PC-3 (cell line): ENCODE data around the gene DNAH5. TPM values are rescaled to one million over a fixed set of nuclear protein-coding genes. Genes with fewer than 3 reads are reported as not detected.

Source experiments
- ATAC-seq: fragments of 200-7000 bp; cut with Tn5 transposase; 2 replicates; pipeline ENCODE4 v1.9.1; 2020; ENCODE audit warnings: mild to moderate bottlenecking, moderate library complexity
- BruUV-seq: library from RNA; stranded (reverse); fragments of 400-500 nt; replicated peaks from 2 replicates; lab custom pipeline; 2021; lab: Mats Ljungman, UMichigan
- CTCF ChIA-PET: fragments of 300-600 bp; sonication (Branson Sonifier 250); formaldehyde crosslinking; loops from one replicate; lab custom pipeline; 2022; ENCODE audit warnings: antibody characterized with exemption; lab: Charles Lee
- POLR2A ChIA-PET: fragments of 300-600 bp; sonication (Branson Sonifier 250); formaldehyde crosslinking; loops from one replicate; lab custom pipeline; 2022; ENCODE audit warnings: antibody characterized with exemption; ENCODE audit not compliant: unreplicated experiment; lab: Charles Lee
- DNase-seq: peaks from one replicate; pipeline ENCODE4 v3.0.0-alpha.2; 2015
- H2AFZ ChIP-seq: fragments of 300-600 bp; sonication (generic); 2 replicates; pipeline ENCODE4 v1.6.0; 2016; ENCODE audit warnings: antibody characterized with exemption, low read length
- H3F3A ChIP-seq: fragments of 300-600 bp; sonication (generic); one replicate; pipeline ENCODE4 v1.6.0; 2017; ENCODE audit warnings: antibody characterized with exemption, low read length, control low read depth, mild to moderate bottlenecking; ENCODE audit not compliant: unreplicated experiment
- H3K27ac ChIP-seq: fragments of 300-600 bp; sonication (generic); 2 replicates; pipeline ENCODE4 v1.5.1; 2016; ENCODE audit warnings: mild to moderate bottlenecking, low read length
- H3K27me3 ChIP-seq: fragments of 300-600 bp; sonication (generic); 2 replicates; pipeline ENCODE4 v1.6.1; 2016; ENCODE audit warnings: low read length, mixed read lengths
- H3K36me3 ChIP-seq: fragments of 300-600 bp; sonication (generic); 2 replicates; pipeline ENCODE4 v1.6.1; 2016; ENCODE audit warnings: low read depth, mixed run types, low read length, mixed read lengths
- H3K4me1 ChIP-seq: fragments of 300-600 bp; sonication (generic); 2 replicates; pipeline ENCODE4 v1.5.1; 2016; ENCODE audit warnings: low read length; ENCODE audit not compliant: insufficient read depth
- H3K4me2 ChIP-seq: fragments of 300-600 bp; sonication (generic); 2 replicates; pipeline ENCODE4 v1.6.0; 2016; ENCODE audit warnings: low read length
- H3K4me3 ChIP-seq: fragments of 300-600 bp; sonication (generic); 2 replicates; pipeline ENCODE4 v1.5.1; 2016; ENCODE audit warnings: mild to moderate bottlenecking, low read length, mixed read lengths
- H3K79me2 ChIP-seq: fragments of 300-600 bp; sonication (generic); 2 replicates; pipeline ENCODE4 v1.6.1; 2017; ENCODE audit warnings: low read length, mixed read lengths
- H3K9ac ChIP-seq: fragments of 300-600 bp; sonication (generic); 2 replicates; pipeline ENCODE4 v1.6.0; 2016; ENCODE audit warnings: mild to moderate bottlenecking, low read length
- H3K9me2 ChIP-seq: fragments of 300-600 bp; sonication (generic); replicated peaks from 2 replicates; pipeline ENCODE4 v1.6.1; 2016; ENCODE audit warnings: mixed run types, low read length, mixed read lengths
- H3K9me3 ChIP-seq: fragments of 300-600 bp; sonication (generic); 2 replicates; pipeline ENCODE4 v1.6.1; 2016; ENCODE audit warnings: low read length, mixed read lengths
- H4K20me1 ChIP-seq: fragments of 300-600 bp; sonication (generic); 2 replicates; pipeline ENCODE4 v1.6.1; 2016; ENCODE audit warnings: low read length, mixed read lengths
- EZH2 ChIP-seq: fragments of 300-600 bp; sonication (generic); IDR thresholded peaks from one replicate; pipeline ENCODE4 v1.6.1; 2017; ENCODE audit warnings: antibody characterized with exemption, mild to moderate bottlenecking, low read length; ENCODE audit not compliant: unreplicated experiment
- EZH2phosphoT487 ChIP-seq: fragments of 300-600 bp; sonication (generic); IDR thresholded peaks from 2 replicates; pipeline ENCODE4 v1.6.1; 2018; ENCODE audit warnings: mild to moderate bottlenecking, antibody characterized with exemption, low read length, borderline replicate concordance
- intact Hi-C: fragments of 100-400 bp; cut with micrococcal nuclease; formaldehyde crosslinking; loops from 2 replicates; pipeline ENCODE4 v1.9.0; 2023
- total RNA-seq: library from RNA; depleted of rRNA; stranded (reverse); fragments of >200 nt; gene quantifications from 2 replicates; pipeline ENCODE4 v1.2.3, GENCODE V29; 2014
- TF ChIP-seq, protein P1 (sequence below): fragments of 300-600 bp; sonication (generic); conservative IDR thresholded peaks from 2 replicates; pipeline ENCODE4 v1.5.1; 2017; ENCODE audit warnings: antibody characterized with exemption, low read depth, mild to moderate bottlenecking, low read length

DNAH5 gene
- total RNA-seq, 1 experiment from 2014 or later = 3.5 TPM

DNA sequence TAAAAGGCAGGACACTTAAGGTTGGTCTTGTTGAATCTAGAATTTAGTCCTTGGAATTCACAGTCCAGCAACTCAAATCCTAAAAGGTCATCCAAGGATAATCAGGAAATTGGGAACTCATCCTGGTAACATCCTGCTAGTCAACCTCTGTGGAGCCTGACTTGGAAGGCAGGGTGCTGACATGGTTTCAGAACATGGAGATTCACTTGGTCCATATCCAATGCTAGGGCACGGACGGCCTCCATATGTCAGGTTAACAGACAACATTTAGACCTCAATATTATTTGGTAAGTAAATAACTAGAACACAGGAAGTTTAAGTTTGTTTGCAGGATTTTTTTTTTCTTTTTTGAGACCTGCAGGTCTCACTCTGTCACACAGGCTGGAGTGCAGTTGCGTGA is 783 bp upstream of the DNAH5 start:
- Histone ChIP-seq H3K36me3 (no peaks in the 10 kb centered on the region), H3K79me2 (no peaks in the 10 kb centered on the region), H3K9me2 (no peaks in the 10 kb centered on the region), H3K4me2 (peak overlapping the region; percentile 46), H3F3A (no peaks in the 10 kb centered on the region), H3K9ac (no peak overlapping the region), H3K4me1 (peaks cover 27% of the 10 kb centered on the region), H3K9me3 (no peaks in the 10 kb centered on the region), H4K20me1 (no peaks in the 10 kb centered on the region), H2AFZ (no peak overlapping the region), H3K27me3 (no peaks in the 10 kb centered on the region), H3K4me3 (no peak overlapping the region), H3K27ac (peak overlapping the region; percentile 50)
- ChIA-PET POLR2A (no interaction called here), CTCF (no interaction called here)
- DNase-seq (no peak), ATAC-seq (no peak; the same call in 1 of the 2 replicates)
- intact Hi-C loops = no loop called here
- no peak for TF ChIP-seq EZH2
- TF ChIP-seq, protein P1, sequence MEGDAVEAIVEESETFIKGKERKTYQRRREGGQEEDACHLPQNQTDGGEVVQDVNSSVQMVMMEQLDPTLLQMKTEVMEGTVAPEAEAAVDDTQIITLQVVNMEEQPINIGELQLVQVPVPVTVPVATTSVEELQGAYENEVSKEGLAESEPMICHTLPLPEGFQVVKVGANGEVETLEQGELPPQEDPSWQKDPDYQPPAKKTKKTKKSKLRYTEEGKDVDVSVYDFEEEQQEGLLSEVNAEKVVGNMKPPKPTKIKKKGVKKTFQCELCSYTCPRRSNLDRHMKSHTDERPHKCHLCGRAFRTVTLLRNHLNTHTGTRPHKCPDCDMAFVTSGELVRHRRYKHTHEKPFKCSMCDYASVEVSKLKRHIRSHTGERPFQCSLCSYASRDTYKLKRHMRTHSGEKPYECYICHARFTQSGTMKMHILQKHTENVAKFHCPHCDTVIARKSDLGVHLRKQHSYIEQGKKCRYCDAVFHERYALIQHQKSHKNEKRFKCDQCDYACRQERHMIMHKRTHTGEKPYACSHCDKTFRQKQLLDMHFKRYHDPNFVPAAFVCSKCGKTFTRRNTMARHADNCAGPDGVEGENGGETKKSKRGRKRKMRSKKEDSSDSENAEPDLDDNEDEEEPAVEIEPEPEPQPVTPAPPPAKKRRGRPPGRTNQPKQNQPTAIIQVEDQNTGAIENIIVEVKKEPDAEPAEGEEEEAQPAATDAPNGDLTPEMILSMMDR = no peak
- TF ChIP-seq EZH2phosphoT487 = no peak
- no TSS peak for BruUV-seq

- BruUV-seq = no TSS peak
- CTCF ChIA-PET = no interaction called here
These were observed 812 bp downstream of the DNAH5 start for GRCh38 chr5:13943676-13944075.

DNA sequence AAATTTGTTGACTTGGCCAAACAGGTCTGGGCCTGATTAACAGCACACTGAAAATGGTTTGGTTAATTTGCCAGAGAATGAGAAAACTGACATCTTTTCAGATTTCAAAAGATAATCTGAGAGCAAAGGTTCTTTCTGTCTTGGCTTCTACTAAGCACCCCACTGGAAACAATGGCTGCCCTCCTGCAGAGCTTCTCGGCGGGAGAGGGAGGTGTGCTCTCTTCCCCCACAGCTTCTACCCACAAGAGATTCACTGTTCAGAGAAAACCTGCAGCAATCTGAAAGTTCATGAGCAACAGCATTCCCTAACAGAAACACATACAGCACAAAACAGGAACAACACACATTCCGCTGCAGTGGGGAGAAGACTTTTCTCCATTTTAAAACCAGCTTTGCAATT is 3.0 kb downstream of the DNAH5 start:
- ATAC-seq (no peak), DNase-seq (no peak)
- CTCF ChIA-PET = no interaction called here
- peaks cover 27% of the 10 kb centered on the region for H3K4me1 ChIP-seq
- POLR2A ChIA-PET = no interaction called here
- H3K36me3 ChIP-seq = no peaks in the 10 kb centered on the region
- H3F3A ChIP-seq = no peaks in the 10 kb centered on the region
- no peak overlapping the region for H3K9ac ChIP-seq
- no peak overlapping the region for H2AFZ ChIP-seq
- H3K27me3 ChIP-seq = no peaks in the 10 kb centered on the region
- H3K9me2 ChIP-seq = no peaks in the 10 kb centered on the region
- H3K4me2 ChIP-seq = no peak overlapping the region
- intact Hi-C loops = no loop called here
- no peak overlapping the region for H3K4me3 ChIP-seq
- TF ChIP-seq EZH2 (no peak), EZH2phosphoT487 (no peak)
- TF ChIP-seq, protein P1 = no peak
- no peaks in the 10 kb centered on the region for H4K20me1 ChIP-seq
- no peak overlapping the region for H3K27ac ChIP-seq
- no peaks in the 10 kb centered on the region for H3K79me2 ChIP-seq
- no TSS peak for BruUV-seq
- H3K9me3 ChIP-seq = no peaks in the 10 kb centered on the region

More at GRCh38 chr5:13943676-13944075, 812 bp downstream of the DNAH5 start:
- intact Hi-C loops = no loop called here
- Histone ChIP-seq H3K9ac (no peak overlapping the region), H4K20me1 (no peaks in the 10 kb centered on the region), H3K27me3 (no peaks in the 10 kb centered on the region), H3F3A (no peaks in the 10 kb centered on the region), H3K4me3 (no peak overlapping the region), H3K79me2 (no peaks in the 10 kb centered on the region), H3K9me2 (no peaks in the 10 kb centered on the region), H3K27ac (no peak overlapping the region), H3K9me3 (no peaks in the 10 kb centered on the region), H3K4me1 (peaks cover 27% of the 10 kb centered on the region), H3K4me2 (no peak overlapping the region), H3K36me3 (no peaks in the 10 kb centered on the region), H2AFZ (no peak overlapping the region)
- DNase-seq (no peak), ATAC-seq (no peak)
- POLR2A ChIA-PET = no interaction called here
- no peak for TF ChIP-seq EZH2
- TF ChIP-seq, protein P1 = no peak
- no peak for TF ChIP-seq EZH2phosphoT487
